Mucosa of rectum (tissue), 2 donors: Measurements from ENCODE around the gene ST6GALNAC4.
A peak's percentile ranks its signal among the peaks of the same experiment; 100 is the strongest.

Experiments
- H3K27ac ChIP-seq, 2 donors: one replicate each; pipeline ENCODE4 v1.7.0; 2013; ENCODE audit warnings: inconsistent platforms in 2 of 2, low read depth in 2 of 2, low read length in 2 of 2
- H3K27me3 ChIP-seq, 2 donors: one replicate each; pipeline ENCODE4 v1.7.0; 2013; ENCODE audit warnings: low read length in 2 of 2; ENCODE audit not compliant: control insufficient read depth in 2 of 2, insufficient read depth in 2 of 2
- H3K36me3 ChIP-seq, 2 donors: one replicate each; pipeline ENCODE4 v1.7.0; 2013; ENCODE audit warnings: low read length in 2 of 2; ENCODE audit not compliant: control insufficient read depth in 2 of 2, insufficient read depth in 2 of 2
- H3K4me1 ChIP-seq, 2 donors: one replicate each; pipeline ENCODE4 v1.7.0; 2013; ENCODE audit warnings: low read length in 2 of 2, mild to moderate bottlenecking in 1 of 2; ENCODE audit not compliant: control insufficient read depth in 2 of 2, insufficient read depth in 2 of 2
- H3K4me3 ChIP-seq, 2 donors: one replicate each; pipeline ENCODE4 v1.7.0; 2013; ENCODE audit warnings: low read length in 2 of 2
- H3K9ac ChIP-seq, 2 donors: one replicate each; pipeline ENCODE4 v1.7.0; 2013; ENCODE audit warnings: low read length in 2 of 2, low read depth in 1 of 2, mild to moderate bottlenecking in 1 of 2
- H3K9me3 ChIP-seq, 2 donors: one replicate each; pipeline ENCODE4 v1.7.0; 2013; ENCODE audit warnings: low read length in 2 of 2; ENCODE audit not compliant: control insufficient read depth in 2 of 2
- donor health status: healthy.
- donor health status: Normal muscosa, but diverticular disease.

ST6GALNAC4 gene

DNA sequence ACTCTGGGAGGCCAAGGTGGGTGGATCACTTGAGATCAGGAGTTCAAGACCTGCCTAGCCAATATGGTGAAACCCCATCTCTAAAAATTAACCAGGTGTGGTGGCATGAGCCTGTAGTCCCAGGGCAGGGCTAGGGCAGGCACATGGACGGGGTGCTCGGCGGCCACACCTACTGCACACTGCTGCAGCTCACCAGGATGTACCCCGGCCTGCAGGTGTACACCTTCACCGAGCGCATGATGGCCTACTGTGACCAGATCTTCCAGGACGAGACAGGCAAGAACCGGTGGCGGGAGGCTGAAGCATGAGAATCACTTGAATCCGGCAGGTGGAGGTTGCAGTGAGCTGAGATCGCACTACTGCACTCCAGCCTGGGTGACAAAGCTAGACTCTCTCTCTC, 3.2 kb downstream of the ST6GALNAC4 start:
- Histone ChIP-seq H3K9me3 (no peaks in the 10 kb centered on the region), H3K4me3 (no peak overlapping the region), H3K27ac (peak overlapping the region; percentile 48 to 74), H3K27me3 (no peaks in the 10 kb centered on the region), H3K9ac (peak overlapping the region in 1 of 2 donors; percentile 10), H3K36me3 (peaks cover 13% of the 10 kb centered on the region in 2 donors), H3K4me1 (peaks cover 47 to 57% of the 10 kb centered on the region in 2 donors)

- peak overlapping the region in 1 of 2 donors; percentile 61 for H3K9ac ChIP-seq
- H3K27ac ChIP-seq, result peak overlapping the region; percentile 72 to 80
- no peaks in the 10 kb centered on the region for H3K27me3 ChIP-seq
- peaks cover 41 to 59% of the 10 kb centered on the region in 2 donors for H3K4me1 ChIP-seq
- H3K36me3 ChIP-seq, result peaks cover 13 to 16% of the 10 kb centered on the region in 2 donors
- H3K4me3 ChIP-seq, result peak overlapping the region; percentile 22 to 36
- H3K9me3 ChIP-seq, result no peaks in the 10 kb centered on the region
Observed at GRCh38 chr9:127912882-127913281, 4.0 kb downstream of the ST6GALNAC4 start.

GRCh38 chr9:127912296-127912695, 4.5 kb downstream of the ST6GALNAC4 start:
- peak overlapping the region; percentile 26 to 61 for H3K9ac ChIP-seq

DNA sequence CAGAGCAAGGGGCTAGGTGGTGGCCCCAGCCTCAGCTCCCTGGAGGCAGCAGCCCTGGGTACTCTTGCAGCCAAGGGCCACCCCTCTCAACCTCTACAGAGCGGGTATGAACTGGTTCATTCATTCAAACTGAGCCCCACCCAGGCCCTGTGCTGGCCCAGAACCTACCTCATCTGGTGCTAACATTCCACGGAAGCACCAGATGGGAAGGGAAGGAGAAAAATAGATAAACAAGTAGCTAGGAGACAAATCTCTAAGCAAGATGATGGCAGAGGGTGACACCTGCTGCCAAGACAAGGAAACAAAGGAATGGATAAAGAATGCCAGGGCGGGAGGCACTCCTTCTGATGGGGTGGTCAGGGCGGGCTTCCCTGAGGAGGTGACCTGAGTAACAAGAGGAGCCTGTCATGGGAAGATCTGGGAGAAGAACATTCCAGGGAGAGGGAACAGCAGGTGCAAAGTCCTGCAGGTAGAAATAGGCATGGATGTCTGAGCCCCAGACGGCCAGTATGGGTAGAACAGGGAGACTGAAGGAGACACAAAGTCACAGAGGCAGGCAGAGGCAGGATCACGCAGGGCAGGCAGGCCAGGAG, 6.1 kb downstream of the ST6GALNAC4 start:
- H3K4me1 ChIP-seq, result peaks cover 41 to 63% of the 10 kb centered on the region in 2 donors
- H3K9ac ChIP-seq, result peak overlapping the region in 1 of 2 donors; percentile 41
- no peak overlapping the region for H3K4me3 ChIP-seq
- no peaks in the 10 kb centered on the region for H3K27me3 ChIP-seq
- H3K36me3 ChIP-seq, result peaks cover 13 to 16% of the 10 kb centered on the region in 2 donors
- no peaks in the 10 kb centered on the region for H3K9me3 ChIP-seq
- peak overlapping the region; percentile 67 to 72 for H3K27ac ChIP-seq

More at GRCh38 chr9:127912296-127912695, 4.5 kb downstream of the ST6GALNAC4 start:
- Histone ChIP-seq H3K27ac (peak overlapping the region; percentile 72 to 80), H3K9me3 (no peaks in the 10 kb centered on the region), H3K36me3 (peaks cover 13 to 16% of the 10 kb centered on the region in 2 donors), H3K4me3 (peak overlapping the region; percentile 22 to 36), H3K27me3 (no peaks in the 10 kb centered on the region), H3K4me1 (peaks cover 41 to 60% of the 10 kb centered on the region in 2 donors)

GRCh38 chr9:127909839-127910273, 7.0 kb downstream of the ST6GALNAC4 start:
- Histone ChIP-seq H3K4me3 (no peak overlapping the region), H3K27me3 (no peaks in the 10 kb centered on the region), H3K27ac (peak overlapping the region; percentile 67 to 72), H3K36me3 (peaks cover 13 to 16% of the 10 kb centered on the region in 2 donors), H3K4me1 (peaks cover 42 to 64% of the 10 kb centered on the region in 2 donors), H3K9me3 (no peaks in the 10 kb centered on the region), H3K9ac (peak overlapping the region in 1 of 2 donors; percentile 41)

DNA sequence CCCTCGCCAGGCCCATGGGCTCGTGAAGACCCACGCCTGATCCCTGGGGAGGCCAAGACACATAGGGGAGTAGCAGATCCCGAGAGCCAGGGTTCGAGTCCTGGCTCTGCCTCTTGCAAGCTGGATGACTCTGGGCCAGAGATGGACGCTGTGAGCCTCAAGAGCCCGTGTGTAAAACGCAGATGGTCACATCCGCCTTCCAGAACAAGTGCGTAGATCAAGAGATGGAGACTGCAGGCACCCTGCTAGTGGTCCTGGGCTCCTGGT, 8.2 kb downstream of the ST6GALNAC4 start:
- Histone ChIP-seq H3K27ac (no peak overlapping the region), H3K4me1 (peaks cover 51 to 68% of the 10 kb centered on the region in 2 donors), H3K9me3 (no peaks in the 10 kb centered on the region), H3K27me3 (no peaks in the 10 kb centered on the region), H3K36me3 (peaks cover 13% of the 10 kb centered on the region in 2 donors), H3K9ac (no peak overlapping the region), H3K4me3 (no peak overlapping the region)

DNA sequence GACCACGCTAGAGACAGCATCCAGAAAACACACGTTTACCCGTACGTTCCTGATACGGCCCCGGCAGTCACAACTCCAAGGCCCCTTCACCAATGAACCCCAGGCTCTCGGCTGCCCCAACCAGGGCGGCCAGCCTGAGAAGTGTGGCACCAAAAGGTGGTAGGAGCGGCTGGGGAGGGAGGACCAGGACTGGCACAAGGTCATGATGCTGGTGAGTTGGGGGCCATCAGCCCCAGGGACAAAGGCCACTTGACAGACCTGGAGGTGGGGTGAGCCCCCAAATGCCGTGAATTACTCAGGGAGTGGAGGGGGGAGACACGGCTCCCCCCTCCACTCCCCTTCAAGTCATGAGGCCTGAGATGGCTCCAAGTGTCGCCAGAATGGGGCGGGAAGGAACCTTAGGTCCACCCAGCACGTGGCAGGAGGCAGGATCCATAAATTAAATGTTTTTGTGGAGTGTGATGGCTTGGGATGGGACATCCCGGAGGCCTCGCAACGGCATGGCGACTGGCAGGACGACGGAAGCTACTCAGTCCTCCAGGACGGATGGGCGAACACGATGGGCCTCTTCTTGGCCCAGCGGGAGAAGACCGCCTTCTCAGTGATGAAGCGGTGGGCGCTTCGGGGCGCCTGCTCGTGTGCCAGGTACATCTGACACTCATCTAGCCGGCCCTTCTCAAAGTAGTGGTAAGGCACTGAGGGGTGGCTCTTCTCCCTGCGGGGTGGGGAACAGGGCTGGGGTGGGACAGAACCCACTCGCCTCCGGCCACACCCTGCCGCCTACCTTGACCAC, 8.8 kb downstream of the ST6GALNAC4 start:
- H3K9me3 ChIP-seq, result no peaks in the 10 kb centered on the region
- peak overlapping the region in 1 of 2 donors; percentile 98 for H3K27ac ChIP-seq
- H3K4me1 ChIP-seq, result peaks cover 56 to 72% of the 10 kb centered on the region in 2 donors
- H3K36me3 ChIP-seq, result peaks cover 13% of the 10 kb centered on the region in 2 donors
- no peaks in the 10 kb centered on the region for H3K27me3 ChIP-seq
- H3K9ac ChIP-seq, result no peak overlapping the region
- H3K4me3 ChIP-seq, result no peak overlapping the region

- Histone ChIP-seq H3K36me3 (peaks cover 3 to 6% of the 10 kb centered on the region in 2 donors), H3K27ac (peak overlapping the region; percentile 96 to 98), H3K4me3 (peak overlapping the region; percentile 73 to 78), H3K9me3 (no peaks in the 10 kb centered on the region), H3K4me1 (peaks cover 44 to 62% of the 10 kb centered on the region in 2 donors), H3K9ac (peak overlapping the region; percentile 79 to 99), H3K27me3 (no peaks in the 10 kb centered on the region)
Observed at GRCh38 chr9:127905788-127906191, 11.1 kb downstream of the ST6GALNAC4 start.

- H3K4me3 ChIP-seq, result peak overlapping the region; percentile 73 to 78
Observed at GRCh38 chr9:127905004-127905728, 11.7 kb downstream of the ST6GALNAC4 start.

More at GRCh38 chr9:127905004-127905728, 11.7 kb downstream of the ST6GALNAC4 start:
- H3K9ac ChIP-seq, result peak overlapping the region; percentile 79 to 99
- peaks cover 3 to 4% of the 10 kb centered on the region in 2 donors for H3K36me3 ChIP-seq
- peak overlapping the region; percentile 96 to 98 for H3K27ac ChIP-seq
- no peaks in the 10 kb centered on the region for H3K27me3 ChIP-seq
- peaks cover 38 to 57% of the 10 kb centered on the region in 2 donors for H3K4me1 ChIP-seq
- no peaks in the 10 kb centered on the region for H3K9me3 ChIP-seq
